Mammary epithelial cell (primary cell): Measurements from ENCODE around the gene CDCA5.

ENCODE experiments used
- EZH2 ChIP-seq: IDR thresholded peaks from 2 replicates; pipeline ENCODE4 v1.6.1; 2012; ENCODE audit warnings: low read length, inconsistent platforms, borderline replicate concordance
- TF ChIP-seq, protein P1 (sequence below), 2 donors: IDR thresholded peaks in 1 of 2; conservative IDR thresholded peaks in 1 of 2; 2 replicates each; pipeline ENCODE4 v1.5.1; 2011 to 2012; ENCODE audit warnings: inconsistent platforms in 2 of 2, low read length in 2 of 2, mild to moderate bottlenecking in 2 of 2, control low read depth in 1 of 2, low read depth in 1 of 2; ENCODE audit not compliant: insufficient read depth in 1 of 2; ENCODE audit errors: extremely low read depth in 1 of 2

DNA sequence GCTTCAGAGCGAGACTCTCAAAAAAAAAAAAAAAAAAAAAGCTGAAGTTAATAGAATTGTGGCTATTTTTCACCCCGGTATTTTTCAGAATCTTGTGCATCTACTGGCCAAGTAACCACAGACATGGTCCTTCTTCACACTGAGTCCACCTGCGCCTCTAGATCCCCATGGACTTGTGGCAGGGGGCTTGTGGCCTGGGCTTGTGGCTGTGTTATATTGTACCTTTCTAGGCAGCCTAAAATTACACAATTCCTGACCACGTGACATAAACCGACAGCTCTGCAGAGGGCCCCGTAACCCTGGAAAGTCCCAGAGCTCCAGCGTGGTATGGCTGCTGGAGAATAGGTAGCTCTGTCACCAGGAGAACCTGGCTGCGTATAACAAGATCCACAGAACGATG is 14.6 kb downstream of the CDCA5 start:
- TF ChIP-seq, protein P1, sequence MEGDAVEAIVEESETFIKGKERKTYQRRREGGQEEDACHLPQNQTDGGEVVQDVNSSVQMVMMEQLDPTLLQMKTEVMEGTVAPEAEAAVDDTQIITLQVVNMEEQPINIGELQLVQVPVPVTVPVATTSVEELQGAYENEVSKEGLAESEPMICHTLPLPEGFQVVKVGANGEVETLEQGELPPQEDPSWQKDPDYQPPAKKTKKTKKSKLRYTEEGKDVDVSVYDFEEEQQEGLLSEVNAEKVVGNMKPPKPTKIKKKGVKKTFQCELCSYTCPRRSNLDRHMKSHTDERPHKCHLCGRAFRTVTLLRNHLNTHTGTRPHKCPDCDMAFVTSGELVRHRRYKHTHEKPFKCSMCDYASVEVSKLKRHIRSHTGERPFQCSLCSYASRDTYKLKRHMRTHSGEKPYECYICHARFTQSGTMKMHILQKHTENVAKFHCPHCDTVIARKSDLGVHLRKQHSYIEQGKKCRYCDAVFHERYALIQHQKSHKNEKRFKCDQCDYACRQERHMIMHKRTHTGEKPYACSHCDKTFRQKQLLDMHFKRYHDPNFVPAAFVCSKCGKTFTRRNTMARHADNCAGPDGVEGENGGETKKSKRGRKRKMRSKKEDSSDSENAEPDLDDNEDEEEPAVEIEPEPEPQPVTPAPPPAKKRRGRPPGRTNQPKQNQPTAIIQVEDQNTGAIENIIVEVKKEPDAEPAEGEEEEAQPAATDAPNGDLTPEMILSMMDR (conservative IDR thresholded peaks at IDR 0.05 in 1 of 2, IDR thresholded peaks at IDR 0.05 in 1 of 2; ENCODE audit: extremely low read depth in 1 of 2, insufficient read depth in 1 of 2, low read depth in 1 of 2, low read length in 2 of 2), result no peak
- TF ChIP-seq EZH2, result no peak
